VCaP (cell line): Measurements from ENCODE around the gene CDC14A.
"Not testable (repeated sequence)": the region's sequence is repeated elsewhere in the genome, so short reads cannot be mapped to it uniquely, and the experiment has no call there.

Experiments used
- H3K27ac ChIP-seq: fragments of 450-650 bp; 2 replicates; pipeline ENCODE4 v1.5.1; 2017
- TF ChIP-seq, protein P1 (sequence below): fragments of 450-650 bp; conservative IDR thresholded peaks from 2 replicates; pipeline ENCODE4 v1.5.1; 2017; ENCODE audit warnings: mild to moderate bottlenecking, moderate library complexity

Gene CDC14A

DNA sequence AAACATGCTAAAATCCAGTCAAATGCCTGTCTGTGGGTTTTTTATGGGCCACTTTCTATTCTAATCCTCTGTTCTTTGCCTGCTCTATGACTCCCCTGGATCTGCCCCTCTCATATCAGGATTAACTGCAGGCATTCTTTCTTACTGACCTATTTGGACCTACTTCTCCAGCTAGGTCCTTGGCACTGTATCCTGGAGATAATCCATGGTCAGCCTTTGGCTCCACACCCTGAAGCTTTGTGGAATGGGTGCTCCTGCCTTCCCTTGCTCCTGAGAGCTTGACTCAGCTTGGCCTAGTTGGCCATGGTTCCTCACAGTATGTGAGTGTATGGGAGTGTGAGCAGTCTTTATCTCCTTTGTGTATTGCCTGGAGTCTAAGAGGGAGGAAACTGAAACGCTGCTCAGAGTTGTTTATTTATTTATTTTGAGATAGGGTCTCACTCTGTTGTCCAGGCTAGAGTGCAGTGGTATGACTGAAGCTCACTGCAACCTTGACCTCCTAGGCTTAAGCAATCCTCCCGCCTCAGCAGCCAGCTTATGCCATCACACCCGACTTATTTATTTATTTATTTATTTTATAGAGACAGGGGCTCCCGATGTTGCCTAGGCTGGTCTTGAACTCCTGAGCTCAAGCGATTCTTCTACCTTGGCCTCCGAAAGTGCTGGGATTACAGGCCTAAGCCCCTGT is 28.7 kb upstream of the CDC14A start:
- H3K27ac ChIP-seq = peak overlapping the region; percentile 73
- TF ChIP-seq, protein P1, sequence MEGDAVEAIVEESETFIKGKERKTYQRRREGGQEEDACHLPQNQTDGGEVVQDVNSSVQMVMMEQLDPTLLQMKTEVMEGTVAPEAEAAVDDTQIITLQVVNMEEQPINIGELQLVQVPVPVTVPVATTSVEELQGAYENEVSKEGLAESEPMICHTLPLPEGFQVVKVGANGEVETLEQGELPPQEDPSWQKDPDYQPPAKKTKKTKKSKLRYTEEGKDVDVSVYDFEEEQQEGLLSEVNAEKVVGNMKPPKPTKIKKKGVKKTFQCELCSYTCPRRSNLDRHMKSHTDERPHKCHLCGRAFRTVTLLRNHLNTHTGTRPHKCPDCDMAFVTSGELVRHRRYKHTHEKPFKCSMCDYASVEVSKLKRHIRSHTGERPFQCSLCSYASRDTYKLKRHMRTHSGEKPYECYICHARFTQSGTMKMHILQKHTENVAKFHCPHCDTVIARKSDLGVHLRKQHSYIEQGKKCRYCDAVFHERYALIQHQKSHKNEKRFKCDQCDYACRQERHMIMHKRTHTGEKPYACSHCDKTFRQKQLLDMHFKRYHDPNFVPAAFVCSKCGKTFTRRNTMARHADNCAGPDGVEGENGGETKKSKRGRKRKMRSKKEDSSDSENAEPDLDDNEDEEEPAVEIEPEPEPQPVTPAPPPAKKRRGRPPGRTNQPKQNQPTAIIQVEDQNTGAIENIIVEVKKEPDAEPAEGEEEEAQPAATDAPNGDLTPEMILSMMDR = no peak

GRCh38 chr1:100325415-100326324 is 26.6 kb upstream of the CDC14A start:
- TF ChIP-seq, protein P1 = no peak
- no peak overlapping the region for H3K27ac ChIP-seq

DNA sequence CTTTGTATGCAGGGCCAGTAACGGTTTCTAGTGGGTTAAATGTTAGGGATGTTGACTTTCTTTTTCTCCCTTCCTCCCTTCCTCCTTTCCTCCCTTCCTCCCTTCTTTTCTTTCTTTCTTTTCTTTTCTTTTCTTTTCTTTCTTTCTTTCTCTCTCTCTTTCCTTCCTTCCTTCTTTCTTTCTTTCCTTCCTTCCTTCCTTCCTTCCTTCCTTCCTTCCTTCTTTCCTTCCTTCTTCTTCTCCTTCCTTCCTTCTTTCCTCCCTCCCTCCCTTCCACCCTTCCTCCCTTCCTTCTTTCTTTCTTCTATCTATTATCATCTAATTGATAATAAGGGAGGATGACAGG is 26.0 kb upstream of the CDC14A start:
- H3K27ac ChIP-seq = not testable (repeated sequence)

DNA sequence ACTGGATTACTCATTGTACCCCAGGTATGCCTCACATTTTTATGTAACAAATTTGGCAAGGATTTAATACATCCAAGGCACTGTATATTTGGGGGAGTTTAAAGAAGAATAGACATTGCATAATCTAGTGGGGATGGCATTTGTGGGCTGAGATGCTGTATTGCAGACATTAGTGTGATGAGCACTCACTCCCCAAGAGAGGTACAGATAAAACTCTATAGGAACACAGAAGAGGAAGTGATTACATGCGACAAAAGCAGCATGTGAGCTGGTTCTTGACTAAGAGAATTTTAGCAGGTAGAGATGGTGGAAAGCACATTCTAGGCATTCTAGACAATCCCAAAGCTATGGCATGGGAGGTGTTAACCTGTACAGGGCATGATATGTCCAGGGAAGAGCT is 24.2 kb upstream of the CDC14A start:
- H3K27ac ChIP-seq = no peak overlapping the region
- TF ChIP-seq, protein P1 = no peak

GRCh38 chr1:100331146-100331545 is 21.2 kb upstream of the CDC14A start:
- not testable (repeated sequence) for H3K27ac ChIP-seq

DNA sequence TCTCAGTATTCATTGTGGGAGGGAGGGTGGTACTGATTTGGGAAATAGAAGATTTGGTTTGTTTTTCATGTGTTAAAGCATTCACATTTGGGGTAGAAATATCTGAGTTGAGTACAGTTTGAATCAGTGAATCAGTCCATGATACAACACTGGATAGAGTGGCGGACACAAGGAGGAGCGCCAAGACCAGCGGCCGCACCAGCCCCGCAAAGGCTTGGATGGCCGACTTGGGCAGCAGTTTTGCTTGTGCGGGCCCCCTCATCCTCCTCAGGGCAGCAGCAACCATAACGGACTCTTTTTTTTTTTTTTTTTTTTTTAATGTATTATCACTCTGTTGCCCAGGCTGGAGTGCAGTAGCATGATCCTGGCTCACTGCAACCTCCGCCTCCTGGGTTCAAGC is 20.0 kb upstream of the CDC14A start:
- H3K27ac ChIP-seq = no peak overlapping the region
- TF ChIP-seq, protein P1 = no peak

- no peak overlapping the region for H3K27ac ChIP-seq
- TF ChIP-seq, protein P1 = no peak
These were observed 16.9 kb upstream of the CDC14A start for GRCh38 chr1:100335436-100335835.

- H3K27ac ChIP-seq = not testable (repeated sequence)
These were observed 14.4 kb upstream of the CDC14A start for GRCh38 chr1:100337878-100338277.

- not testable (repeated sequence) for H3K27ac ChIP-seq
These were observed 12.6 kb upstream of the CDC14A start for GRCh38 chr1:100339735-100340134.
